Gastrocnemius medialis (tissue), 4 donors: ENCODE data around the gene ADORA3. TPM values are rescaled to one million over a fixed set of nuclear protein-coding genes. Genes with fewer than 3 reads are reported as not detected.

Source experiments
- ATAC-seq, 2 donors: fragments of 150-250 bp; one replicate each; pipeline ENCODE4 v1.9.1; 2016
- DNase-seq, 2 donors: peaks; one replicate each; pipeline ENCODE4 v3.0.0-alpha.2; 2019
- H3K27ac ChIP-seq, 4 donors: fragments of 200-600 bp; sonication (generic); 1 replicate in 1 of 4; 2 replicates in 3 of 4; pipeline ENCODE4 v1.5.1; 2016 to 2018; ENCODE audit warnings: mild to moderate bottlenecking in 2 of 4, moderate library complexity in 1 of 4
- H3K27me3 ChIP-seq, 3 donors: fragments of 200-600 bp; sonication (generic) in 2 of 3; 1 replicate in 1 of 3; 2 replicates in 2 of 3; pipeline versions ENCODE4 v1.5.1 to v1.6.0; 2016 to 2019; ENCODE audit warnings: mild to moderate bottlenecking in 1 of 3, moderate library complexity in 1 of 3
- H3K36me3 ChIP-seq, 2 donors: fragments of 200-600 bp; sonication (generic) in 1 of 2; one replicate each; pipeline ENCODE4 v1.5.1; 2017 to 2018
- H3K4me1 ChIP-seq, 2 donors: fragments of 200-600 bp; sonication (generic) in 1 of 2; one replicate each; pipeline ENCODE4 v1.5.1; 2016 to 2017; ENCODE audit warnings: mild to moderate bottlenecking in 2 of 2
- H3K4me3 ChIP-seq, 4 donors: fragments of 200-600 bp; sonication (generic) in 3 of 4; 1 replicate in 1 of 4; 2 replicates in 3 of 4; pipeline ENCODE4 v1.5.1; 2016 to 2019; ENCODE audit warnings: mild to moderate bottlenecking in 2 of 4
- H3K9me3 ChIP-seq, 3 donors: fragments of 200-600 bp; sonication (generic) in 2 of 3; 1 replicate in 1 of 3; 2 replicates in 2 of 3; pipeline ENCODE4 v1.5.1; 2016 to 2019
- POLR2A ChIP-seq, 2 donors: fragments of 450-650 bp; IDR thresholded peaks; one replicate each; pipeline ENCODE4 v1.6.1; 2017; ENCODE audit warnings: antibody characterized with exemption in 2 of 2, mild to moderate bottlenecking in 2 of 2, moderate library complexity in 2 of 2
- in situ Hi-C, 4 donors: fragments of 200-750 bp; cut with MboI; loops; one replicate each; pipeline versions ENCODE4 v1.15.0 to v1.8.0; 2017; ENCODE audit warnings: low sequenced_read_pairs in 4 of 4
- intact Hi-C: fragments of 100-400 bp; cut with DNase I; formaldehyde crosslinking; loops from one replicate; pipeline ENCODE4 v1.15.1; 2023; ENCODE audit warnings: low total_unique reads
- total RNA-seq, 4 donors: library from RNA; depleted of rRNA; stranded (reverse); fragments of >200 nt; gene quantifications; one replicate each; pipeline versions ENCODE4 v1.1.0 to v1.2.3, GENCODE V29; 2016
- TF ChIP-seq, protein P1 (sequence below), 5 experiments: fragments of 450-650 bp in 3 of 5; fragments of 200-600 bp in 2 of 5; sonication (generic) in 2 of 5; IDR thresholded peaks in 4 of 5; conservative IDR thresholded peaks in 1 of 5; 1 replicate in 4 of 5; 2 replicates in 1 of 5; pipeline ENCODE4 v1.5.1; 2016 to 2019; ENCODE audit warnings: antibody characterized with exemption in 5 of 5, mild to moderate bottlenecking in 3 of 5, moderate library complexity in 3 of 5

The ADORA3 gene
- total RNA-seq, 4 donors from 2014 or later, result 1.0 to 4.1 (median 2.1) TPM

DNA sequence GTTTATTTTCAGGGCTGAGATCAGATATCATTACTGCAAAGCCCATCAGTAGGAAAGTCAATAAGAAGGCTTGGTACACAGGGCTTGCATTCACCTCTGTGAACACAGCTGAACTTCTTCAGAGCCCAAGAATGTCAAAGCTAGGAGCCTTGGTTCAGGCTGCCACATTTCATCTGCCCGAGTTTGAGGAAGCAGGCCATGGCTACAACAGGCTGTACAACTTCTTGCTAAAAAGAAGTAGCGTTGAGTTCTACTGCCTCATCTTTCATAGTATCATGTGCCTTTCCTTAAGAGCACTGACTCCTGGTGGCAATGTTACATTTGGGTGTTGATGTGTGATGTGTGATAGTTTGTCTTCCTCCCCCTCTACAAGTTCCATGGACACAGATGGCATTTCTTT, 19.6 kb downstream of the ADORA3 start:
- ATAC-seq (no peak), DNase-seq (no peak)
- TF ChIP-seq POLR2A (IDR thresholded peaks at IDR 0.05), result no peak
- TF ChIP-seq, protein P1, sequence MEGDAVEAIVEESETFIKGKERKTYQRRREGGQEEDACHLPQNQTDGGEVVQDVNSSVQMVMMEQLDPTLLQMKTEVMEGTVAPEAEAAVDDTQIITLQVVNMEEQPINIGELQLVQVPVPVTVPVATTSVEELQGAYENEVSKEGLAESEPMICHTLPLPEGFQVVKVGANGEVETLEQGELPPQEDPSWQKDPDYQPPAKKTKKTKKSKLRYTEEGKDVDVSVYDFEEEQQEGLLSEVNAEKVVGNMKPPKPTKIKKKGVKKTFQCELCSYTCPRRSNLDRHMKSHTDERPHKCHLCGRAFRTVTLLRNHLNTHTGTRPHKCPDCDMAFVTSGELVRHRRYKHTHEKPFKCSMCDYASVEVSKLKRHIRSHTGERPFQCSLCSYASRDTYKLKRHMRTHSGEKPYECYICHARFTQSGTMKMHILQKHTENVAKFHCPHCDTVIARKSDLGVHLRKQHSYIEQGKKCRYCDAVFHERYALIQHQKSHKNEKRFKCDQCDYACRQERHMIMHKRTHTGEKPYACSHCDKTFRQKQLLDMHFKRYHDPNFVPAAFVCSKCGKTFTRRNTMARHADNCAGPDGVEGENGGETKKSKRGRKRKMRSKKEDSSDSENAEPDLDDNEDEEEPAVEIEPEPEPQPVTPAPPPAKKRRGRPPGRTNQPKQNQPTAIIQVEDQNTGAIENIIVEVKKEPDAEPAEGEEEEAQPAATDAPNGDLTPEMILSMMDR (IDR thresholded peaks at IDR 0.05 in 4 of 5, conservative IDR thresholded peaks at IDR 0.05 in 1 of 5), result no peak
- H3K27me3 ChIP-seq, result no peaks in the 10 kb centered on the region
- H3K36me3 ChIP-seq, result no peaks in the 10 kb centered on the region
- intact Hi-C loops (loop anchor here (2.0 to 5.0 kb wide), 2 partner anchors 23 to 228 kb away; no protein-coding TSS in a partner anchor), in situ Hi-C loops (loop anchor here (5.0 to 10.0 kb wide), 2 partner anchors 281 to 283 kb away; no protein-coding TSS in a partner anchor)
- peaks cover 8 to 12% of the 10 kb centered on the region in 2 donors for H3K4me1 ChIP-seq
- H3K9me3 ChIP-seq, result no peaks in the 10 kb centered on the region
- H3K4me3 ChIP-seq, result no peak overlapping the region
- H3K27ac ChIP-seq, result no peak overlapping the region

DNA sequence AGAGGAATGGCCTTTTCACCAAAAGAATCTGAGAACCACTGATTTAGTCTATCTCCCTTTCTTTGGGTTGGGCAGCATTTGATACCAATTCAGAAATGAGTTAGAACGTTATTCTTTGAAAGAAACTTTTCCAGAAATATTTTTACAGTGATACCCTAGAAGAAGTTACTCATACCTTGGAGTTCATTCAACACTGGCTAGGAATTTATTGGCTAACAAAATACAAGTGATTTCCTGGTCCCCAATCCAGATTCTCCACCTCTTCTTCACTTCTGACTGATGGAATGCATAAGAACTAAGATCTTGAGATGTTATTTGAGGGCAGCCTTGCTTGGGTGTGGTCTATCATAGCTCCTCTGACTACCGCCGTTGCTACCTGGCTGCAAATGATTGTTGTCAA, 20.3 kb downstream of the ADORA3 start:
- TF ChIP-seq POLR2A (IDR thresholded peaks at IDR 0.05), result no peak
- TF ChIP-seq, protein P1 (IDR thresholded peaks at IDR 0.05 in 4 of 5, conservative IDR thresholded peaks at IDR 0.05 in 1 of 5), result no peak
- ATAC-seq, result no peak
- H3K9me3 ChIP-seq, result no peaks in the 10 kb centered on the region
- H3K27ac ChIP-seq, result no peak overlapping the region
- intact Hi-C loops (loop anchor here (2.0 to 5.0 kb wide), 2 partner anchors 24 to 229 kb away; no protein-coding TSS in a partner anchor), in situ Hi-C loops (loop anchor here (5.0 to 10.0 kb wide), 2 partner anchors 282 to 284 kb away; no protein-coding TSS in a partner anchor)
- no peak for DNase-seq
- H3K36me3 ChIP-seq, result peaks cover 0 to 5% of the 10 kb centered on the region in 2 donors
- no peak overlapping the region for H3K4me3 ChIP-seq
- no peaks in the 10 kb centered on the region for H3K27me3 ChIP-seq
- peaks cover 8 to 12% of the 10 kb centered on the region in 2 donors for H3K4me1 ChIP-seq

DNA sequence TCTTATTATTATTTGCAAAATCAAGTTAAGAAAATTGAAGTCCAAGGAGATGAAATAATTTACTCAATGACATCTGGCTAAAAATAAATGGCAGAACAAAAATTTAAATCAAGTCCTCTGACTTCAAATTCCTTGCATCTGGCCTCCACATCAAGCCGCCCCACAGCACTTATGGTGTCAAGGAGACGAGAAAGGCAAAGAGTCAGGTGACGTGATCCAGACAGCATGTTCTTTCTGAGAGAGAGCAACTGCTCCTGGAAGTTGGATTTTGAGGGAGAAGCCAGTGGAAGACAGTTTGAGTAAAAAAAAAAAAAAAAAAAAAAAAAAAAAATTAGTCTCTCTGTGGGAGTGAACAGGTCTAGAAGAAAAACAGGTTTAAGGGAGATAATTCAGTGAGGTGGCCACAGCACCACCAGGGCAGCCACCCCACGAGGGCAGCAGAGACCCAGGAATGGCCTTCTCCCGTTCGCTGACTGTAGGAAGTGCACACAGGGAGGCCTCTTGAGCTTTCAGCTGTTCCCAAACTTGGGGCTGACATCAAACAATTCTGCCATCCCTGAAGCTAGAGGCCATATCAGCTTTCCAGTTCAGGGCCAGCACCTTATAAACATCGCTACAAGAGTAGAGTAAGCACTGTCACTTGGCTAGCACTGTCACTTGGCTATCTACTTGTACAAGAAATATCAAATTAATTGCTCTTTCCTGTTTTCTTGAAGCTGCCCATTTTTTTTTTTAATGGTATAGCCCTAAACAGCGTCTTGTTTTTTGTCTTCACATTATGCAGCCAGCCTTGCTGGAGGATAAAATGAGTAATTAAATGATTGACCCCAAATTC, 21.8 kb downstream of the ADORA3 start:
- DNase-seq (peak; percentile 71 to 75), ATAC-seq (peak; percentile 94 to 95)
- TF ChIP-seq, protein P1 (IDR thresholded peaks at IDR 0.05 in 4 of 5, conservative IDR thresholded peaks at IDR 0.05 in 1 of 5), result peak; percentile 58 to 72 (median 68)
- no peak for TF ChIP-seq POLR2A (IDR thresholded peaks at IDR 0.05)
- Histone ChIP-seq H3K27me3 (no peaks in the 10 kb centered on the region), H3K36me3 (peaks cover 0 to 12% of the 10 kb centered on the region in 2 donors), H3K4me3 (no peak overlapping the region), H3K4me1 (peaks cover 8 to 12% of the 10 kb centered on the region in 2 donors), H3K27ac (peak overlapping the region; percentile 15 to 52 (median 27)), H3K9me3 (no peaks in the 10 kb centered on the region)
- in situ Hi-C loops (loop anchor here (5.0 to 10.0 kb wide), 2 partner anchors 283 to 286 kb away; no protein-coding TSS in a partner anchor), intact Hi-C loops (loop anchor here (2.0 to 5.0 kb wide), 3 partner anchors 25 to 287 kb away; no protein-coding TSS in a partner anchor)

DNA sequence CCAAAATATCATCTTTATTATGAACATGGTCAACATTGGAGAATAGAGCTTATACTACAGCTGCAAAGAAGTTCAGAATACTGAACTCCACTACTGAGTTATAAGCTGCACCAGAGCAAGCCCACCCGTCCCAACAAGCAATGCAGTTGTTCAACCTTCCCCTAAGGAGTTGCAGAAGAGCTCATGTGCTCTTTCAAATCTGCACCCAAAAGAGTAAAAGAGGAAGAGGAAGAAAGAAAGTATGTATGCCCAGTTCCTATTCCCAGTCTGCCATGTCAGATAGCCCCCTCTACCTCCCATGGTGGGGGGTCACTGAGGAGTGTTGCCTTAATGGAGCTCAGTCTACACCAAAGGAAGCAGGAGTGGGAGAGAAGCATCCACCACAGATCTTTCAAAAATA, 22.8 kb downstream of the ADORA3 start:
- no peaks in the 10 kb centered on the region for H3K9me3 ChIP-seq
- intact Hi-C loops (loop anchor here (2.0 to 5.0 kb wide), 2 partner anchors 232 to 288 kb away; no protein-coding TSS in a partner anchor), in situ Hi-C loops (loop anchor here (5.0 to 10.0 kb wide), 2 partner anchors 284 to 287 kb away; no protein-coding TSS in a partner anchor)
- H3K36me3 ChIP-seq, result peaks cover 0 to 12% of the 10 kb centered on the region in 2 donors
- TF ChIP-seq, protein P1 (IDR thresholded peaks at IDR 0.05 in 4 of 5, conservative IDR thresholded peaks at IDR 0.05 in 1 of 5), result no peak
- TF ChIP-seq POLR2A (IDR thresholded peaks at IDR 0.05), result no peak
- no peak overlapping the region for H3K27ac ChIP-seq
- no peaks in the 10 kb centered on the region for H3K27me3 ChIP-seq
- DNase-seq (no peak), ATAC-seq (no peak)
- H3K4me3 ChIP-seq, result no peak overlapping the region
- peaks cover 8 to 16% of the 10 kb centered on the region in 2 donors for H3K4me1 ChIP-seq
